IMR-90 (cell line): ENCODE data around the gene PPIL6. TPM values are rescaled to one million over a fixed set of nuclear protein-coding genes. Genes with fewer than 3 reads are reported as not detected.

ENCODE experiments used
- ATAC-seq: fragments of 200-7000 bp; cut with Tn5 transposase; 2 replicates; pipeline ENCODE4 v1.9.1; 2020; ENCODE audit warnings: low read depth, mild to moderate bottlenecking, moderate library complexity
- BruUV-seq: library from RNA; stranded (reverse); fragments of 400-500 nt; replicated peaks from 2 replicates; lab custom pipeline; 2021; lab: Mats Ljungman, UMichigan
- CTCF ChIA-PET: fragments of 300-600 bp; formaldehyde crosslinking; extraction: SDS; loops from one replicate; lab custom pipeline; 2021; ENCODE audit warnings: antibody characterized with exemption; lab: Yijun Ruan, JAX
- POLR2A ChIA-PET: fragments of 300-600 bp; sonication (Branson Sonifier 250); formaldehyde crosslinking; loops from one replicate; lab custom pipeline; 2022; ENCODE audit warnings: antibody characterized with exemption; ENCODE audit not compliant: unreplicated experiment; lab: Charles Lee
- DNase-seq: peaks from one replicate; pipeline ENCODE4 v3.0.0; 2013
- H2AFZ ChIP-seq: replicated peaks from 2 replicates; pipeline ENCODE3; 2013; ENCODE audit warnings: low read length, mild to moderate bottlenecking; ENCODE audit not compliant: poor library complexity
- H2AK5ac ChIP-seq: 2 replicates; pipeline ENCODE4 v1.6.1; 2013; ENCODE audit warnings: low read depth, low read length, inconsistent platforms
- H2AK9ac ChIP-seq: replicated peaks from 2 replicates; pipeline ENCODE3; 2013; ENCODE audit warnings: mild to moderate bottlenecking, low read depth, low read length, moderate library complexity; ENCODE audit not compliant: poor library complexity
- H2BK120ac ChIP-seq: 2 replicates; pipeline ENCODE4 v1.6.1; 2013; ENCODE audit warnings: low read depth, low read length, inconsistent platforms
- H2BK15ac ChIP-seq: 3 replicates; pipeline ENCODE4 v1.6.1; 2013; ENCODE audit warnings: low read depth, low read length, inconsistent platforms
- H2BK20ac ChIP-seq: 2 replicates; pipeline ENCODE4 v1.6.1; 2013; ENCODE audit warnings: low read depth, mild to moderate bottlenecking, inconsistent platforms, low read length, moderate library complexity
- H2BK5ac ChIP-seq: 2 replicates; pipeline ENCODE4 v1.6.1; 2013; ENCODE audit warnings: mild to moderate bottlenecking, low read depth, low read length, inconsistent platforms; ENCODE audit not compliant: poor library complexity, severe bottlenecking
- H3K14ac ChIP-seq: replicated peaks from 2 replicates; pipeline ENCODE4 v1.6.1; 2013; ENCODE audit warnings: low read depth, low read length, inconsistent platforms
- H3K18ac ChIP-seq: 2 replicates; pipeline ENCODE4 v1.6.1; 2013; ENCODE audit warnings: low read depth, low read length, control low read depth
- H3K23ac ChIP-seq: 2 replicates; pipeline ENCODE4 v1.6.1; 2013; ENCODE audit warnings: low read depth, low read length, inconsistent platforms
- H3K27ac ChIP-seq: 2 replicates; pipeline ENCODE4 v1.5.1; 2013; ENCODE audit warnings: mild to moderate bottlenecking, control low read depth, low read length; ENCODE audit not compliant: insufficient read depth
- H3K27me3 ChIP-seq: 2 replicates; pipeline ENCODE4 v1.6.1; 2013; ENCODE audit warnings: low read length; ENCODE audit not compliant: control insufficient read depth, insufficient read depth
- H3K36me3 ChIP-seq: 2 replicates; pipeline ENCODE4 v1.6.1; 2013; ENCODE audit warnings: low read length, mixed read lengths; ENCODE audit not compliant: control insufficient read depth, insufficient read depth
- H3K4ac ChIP-seq: 2 replicates; pipeline ENCODE4 v1.6.1; 2013; ENCODE audit warnings: low read depth, low read length, inconsistent platforms
- H3K4me1 ChIP-seq: 2 replicates; pipeline ENCODE4 v1.6.1; 2013; ENCODE audit warnings: low read length, mixed read lengths; ENCODE audit not compliant: control insufficient read depth, insufficient read depth
- H3K4me2 ChIP-seq: 2 replicates; pipeline ENCODE4 v1.6.1; 2013; ENCODE audit warnings: low read depth, mild to moderate bottlenecking, control low read depth, low read length, moderate library complexity
- H3K4me3 ChIP-seq: 2 replicates; pipeline ENCODE4 v1.5.1; 2013; ENCODE audit warnings: low read depth, mild to moderate bottlenecking, control low read depth, low read length, moderate library complexity; ENCODE audit not compliant: insufficient read depth
- H3K56ac ChIP-seq: 2 replicates; pipeline ENCODE4 v1.6.1; 2013; ENCODE audit warnings: low read length, inconsistent platforms; ENCODE audit not compliant: insufficient read depth; ENCODE audit errors: extremely low read depth
- H3K79me1 ChIP-seq, 2 experiments: 2 replicates each; pipeline ENCODE4 v1.6.1; 2013; ENCODE audit warnings: low read length in 2 of 2, inconsistent platforms in 1 of 2, low read depth in 1 of 2
- H3K9ac ChIP-seq: 2 replicates; pipeline ENCODE4 v1.6.1; 2013; ENCODE audit warnings: low read depth, low read length, control low read depth
- H3K9me1 ChIP-seq: 2 replicates; pipeline ENCODE4 v1.6.1; 2013; ENCODE audit warnings: low read length, inconsistent platforms; ENCODE audit not compliant: insufficient read depth
- H3K9me3 ChIP-seq: 2 replicates; pipeline ENCODE4 v1.6.1; 2013; ENCODE audit warnings: low read length; ENCODE audit not compliant: control insufficient read depth, insufficient read depth
- H4K20me1 ChIP-seq: 2 replicates; pipeline ENCODE4 v1.6.1; 2013; ENCODE audit warnings: low read length, inconsistent platforms; ENCODE audit not compliant: insufficient read depth
- H4K5ac ChIP-seq: 2 replicates; pipeline ENCODE4 v1.6.1; 2013; ENCODE audit warnings: mild to moderate bottlenecking, low read depth, low read length, control low read depth
- H4K8ac ChIP-seq, 2 experiments: 2 replicates each; pipeline ENCODE4 v1.6.1; 2013; ENCODE audit warnings: low read depth in 2 of 2, low read length in 2 of 2, control low read depth in 1 of 2, inconsistent platforms in 1 of 2
- H4K91ac ChIP-seq: 2 replicates; pipeline ENCODE4 v1.6.1; 2013; ENCODE audit warnings: low read depth, low read length, inconsistent platforms; ENCODE audit not compliant: insufficient read depth
- MXI1 ChIP-seq: IDR thresholded peaks from 2 replicates; pipeline ENCODE4 v1.6.1; 2012; ENCODE audit warnings: low read depth, mild to moderate bottlenecking, low read length, moderate library complexity, borderline replicate concordance
- RAD21 ChIP-seq: IDR thresholded peaks from 2 replicates; pipeline ENCODE4 v1.6.1; 2012; ENCODE audit warnings: low read length, improper control_type of control experiment
- WGBS, 2 experiments: methylation state at CpG; one replicate each; pipeline versions ENCODE4 v1.1.5 to v1.1.7; 2013; ENCODE audit warnings: missing lambda C conversion rate in 2 of 2; ENCODE audit not compliant: insufficient read length in 1 of 2; ENCODE audit errors: extremely low coverage in 2 of 2; 5-methylcytosine and 5-hydroxymethylcytosine counted together
- dilution Hi-C: fragments of 300-500 bp; cut with HindIII; formaldehyde crosslinking; loops from one replicate; pipeline ENCODE4 v1.14.3; 2018; ENCODE audit warnings: low sequenced_read_pairs; ENCODE audit not compliant: unreplicated experiment
- in situ Hi-C: fragments of 300-500 bp; cut with MboI; formaldehyde crosslinking; loops from 3 replicates; pipeline ENCODE4 v1.14.3; 2019; ENCODE audit warnings: low sequenced_read_pairs, inconsistent platforms, mixed read lengths
- intact Hi-C: fragments of 100-400 bp; cut with micrococcal nuclease; formaldehyde crosslinking; loops from 2 replicates; pipeline ENCODE4 v1.10.0; 2022
- polyA plus RNA-seq, 3 experiments: library from polyadenylated mRNA; depleted of rRNA; stranded (reverse); fragments of >200 nt; gene quantifications; 2 replicates each; pipeline ENCODE4 v1.2.3, GENCODE V29; 2012; ENCODE audit warnings: low replicate concordance in 1 of 3
- total RNA-seq: library from RNA; depleted of rRNA; stranded (reverse); fragments of >200 nt; gene quantifications from 2 replicates; pipeline ENCODE4 v1.2.3, GENCODE V29; 2012

Gene PPIL6
- total and polyA plus RNA-seq, 2 of the 4 experiments (the other 2 are of a cell fraction): 0.15 to 0.18 TPM

- BruUV-seq: no TSS peak
- ChIA-PET CTCF (interaction anchor here (0.9 kb wide), 1 partner anchor 24 kb away, joined by 3 read pairs; the partner anchor contains the start of gene CD164), POLR2A (no interaction called here)
- no peak overlapping the region for H2BK120ac ChIP-seq
- no peak overlapping the region for H3K56ac ChIP-seq
- H3K9ac ChIP-seq: no peak overlapping the region
- H2AK5ac ChIP-seq: no peak overlapping the region
- peaks cover 40% of the 10 kb centered on the region for H3K36me3 ChIP-seq
- dilution Hi-C loops (no loop called here), in situ Hi-C loops (no loop called here), intact Hi-C loops (no loop called here)
- H3K27me3 ChIP-seq: no peaks in the 10 kb centered on the region
- TF ChIP-seq RAD21 (no peak), MXI1 (no peak)
- H3K23ac ChIP-seq: no peak overlapping the region
- no peak overlapping the region for H4K5ac ChIP-seq
- H3K27ac ChIP-seq: no peak overlapping the region
- peaks cover 9 to 24% of the 10 kb centered on the region in 2 experiments; a peak in 3 of 4 replicates for H3K79me1 ChIP-seq
- no peak overlapping the region for H2BK20ac ChIP-seq
- no peak overlapping the region for H3K4me3 ChIP-seq
- peaks cover 8% of the 10 kb centered on the region for H4K20me1 ChIP-seq
- no peak overlapping the region for H2BK5ac ChIP-seq
- no peaks in the 10 kb centered on the region for H3K9me1 ChIP-seq
- no peak overlapping the region for H3K4ac ChIP-seq
- H3K4me1 ChIP-seq: no peaks in the 10 kb centered on the region
- H4K91ac ChIP-seq: no peak overlapping the region
- no peak for ATAC-seq
- no peak overlapping the region for H2AK9ac ChIP-seq
- no peak for DNase-seq
- no peak overlapping the region for H3K18ac ChIP-seq
- no peak overlapping the region for H2AFZ ChIP-seq
- WGBS, 2 experiments: no CpG with 5 or more reads among the region's 2 CpGs
- peaks cover 3% of the 10 kb centered on the region; the same call in 1 of the 2 replicates for H3K9me3 ChIP-seq
- H3K4me2 ChIP-seq: no peak overlapping the region
- no peak overlapping the region for H3K14ac ChIP-seq
- no peak overlapping the region for H2BK15ac ChIP-seq
- H4K8ac ChIP-seq: no peak overlapping the region
Observed at GRCh38 chr6:109359248-109359647, 81.2 kb downstream of the PPIL6 start.
